Activated CD4-positive, alpha-beta T cell treated with anti-CD3 and anti-CD28 coated beads, Interleukin-2, amount 10 ng/mL, durations not matched to agents 7 days and 5 days (primary cell): ENCODE data around the gene TMEM114. TPM values are rescaled to one million over a fixed set of nuclear protein-coding genes. Genes with fewer than 3 reads are reported as not detected.

Source experiments
- CTCF ChIA-PET: fragments of 350-600 bp; sonication (Branson Sonifier 250); formaldehyde crosslinking; loops from one replicate; lab custom pipeline; 2021; ENCODE audit warnings: antibody characterized with exemption; lab: Charles Lee
- POLR2A ChIA-PET: fragments of 350-600 bp; sonication (Branson Sonifier 250); formaldehyde crosslinking; loops from one replicate; lab custom pipeline; 2021; ENCODE audit warnings: antibody characterized with exemption; lab: Charles Lee
- DNase-seq: peaks from one replicate; pipeline ENCODE4 v3.0.0-alpha.2; 2020
- H3K27ac Mint-ChIP-seq: one replicate; pipeline ENCODE4 v1.8.0; 2021; ENCODE audit warnings: mild to moderate bottlenecking, moderate library complexity, mixed read lengths
- H3K27me3 Mint-ChIP-seq: one replicate; pipeline ENCODE4 v1.8.0; 2021; ENCODE audit warnings: mixed read lengths
- H3K36me3 Mint-ChIP-seq: one replicate; pipeline ENCODE4 v1.8.0; 2021; ENCODE audit warnings: low read depth, mixed read lengths
- H3K4me1 Mint-ChIP-seq: one replicate; pipeline ENCODE4 v1.8.0; 2021; ENCODE audit warnings: mixed read lengths
- H3K4me3 Mint-ChIP-seq: one replicate; pipeline ENCODE4 v1.8.0; 2021; ENCODE audit warnings: mild to moderate bottlenecking, moderate library complexity, mixed read lengths
- H3K9me3 Mint-ChIP-seq: one replicate; pipeline ENCODE4 v1.8.0; 2021; ENCODE audit warnings: mixed read lengths
- total RNA-seq, 2 experiments: library from RNA; stranded (reverse); gene quantifications; one replicate each; pipeline ENCODE4 v1.2.3, GENCODE V29; 2021

Gene TMEM114
- total RNA-seq, 2 experiments from 2014 or later: not detected

- ChIA-PET POLR2A (no interaction called here), CTCF (no interaction called here)
- no peaks in the 10 kb centered on the region for H3K4me1 Mint-ChIP-seq
- no peak for DNase-seq
- H3K9me3 Mint-ChIP-seq: no peaks in the 10 kb centered on the region
- no peak overlapping the region for H3K27ac Mint-ChIP-seq
- H3K27me3 Mint-ChIP-seq: peaks cover 2% of the 10 kb centered on the region
- no peaks in the 10 kb centered on the region for H3K36me3 Mint-ChIP-seq
- H3K4me3 Mint-ChIP-seq: no peak overlapping the region
Measured at GRCh38 chr16:8519643-8520042, 70.7 kb downstream of the TMEM114 start.

Other genes with a start within 250 kb of the TMEM114 start
- gene METTL22, start 31.2 kb upstream of the TMEM114 start, total RNA-seq: 10 to 100 TPM; 28.7 to 30.2 TPM
- gene ABAT, start 84.1 kb upstream of the TMEM114 start, total RNA-seq: 1 to 10 TPM; 5.4 to 5.6 TPM
- 10 to 100 TPM; 10.1 to 11.1 TPM for gene TMEM186, start 207.1 kb upstream of the TMEM114 start, total RNA-seq
- gene PMM2, start 207.3 kb upstream of the TMEM114 start, total RNA-seq: 10 to 100 TPM; 37.0 to 38.9 TPM